Activated T-cell treated with anti-CD3 and anti-CD28 coated beads for 48 hours (primary cell): ENCODE measurements around the gene COL18A1.

ENCODE experiments used
- DNase-seq: peaks from one replicate; pipeline ENCODE4 v3.0.0-alpha.2; 2020; ENCODE audit warnings: low read depth

Gene COL18A1

GRCh38 chr21:45455674-45456583, 51.0 kb downstream of the COL18A1 start:
- no peak for DNase-seq

- no peak for DNase-seq
Observed at GRCh38 chr21:45456584-45457160, 51.7 kb downstream of the COL18A1 start.

- DNase-seq, result no peak
Observed at GRCh38 chr21:45457161-45457831, 52.3 kb downstream of the COL18A1 start.

GRCh38 chr21:45457832-45458172, 52.8 kb downstream of the COL18A1 start:
- no peak for DNase-seq

- DNase-seq, result no peak
Observed at GRCh38 chr21:45458281-45459170, 53.6 kb downstream of the COL18A1 start.

- DNase-seq, result no peak
Observed at GRCh38 chr21:45459171-45460010, 54.4 kb downstream of the COL18A1 start.

- DNase-seq, result no peak
Observed at GRCh38 chr21:45460011-45460565, 55.1 kb downstream of the COL18A1 start.

- no peak for DNase-seq
Observed at GRCh38 chr21:45460611-45461368, 55.8 kb downstream of the COL18A1 start.

GRCh38 chr21:45461369-45461750, 56.4 kb downstream of the COL18A1 start:
- no peak for DNase-seq

GRCh38 chr21:45461806-45462341, 56.9 kb downstream of the COL18A1 start:
- DNase-seq, result no peak

- no peak for DNase-seq
Observed at GRCh38 chr21:45463871-45464270, 58.9 kb downstream of the COL18A1 start.

- DNase-seq, result no peak
Observed at GRCh38 chr21:45464309-45464708, 59.3 kb downstream of the COL18A1 start.

GRCh38 chr21:45465105-45465504, 60.1 kb downstream of the COL18A1 start:
- DNase-seq, result no peak

- no peak for DNase-seq
Observed at GRCh38 chr21:45465611-45466329, 60.8 kb downstream of the COL18A1 start.

GRCh38 chr21:45466330-45467220, 61.6 kb downstream of the COL18A1 start:
- no peak for DNase-seq

- DNase-seq, result no peak
Observed at GRCh38 chr21:45467221-45467779, 62.3 kb downstream of the COL18A1 start.

GRCh38 chr21:45468051-45468970, 63.3 kb downstream of the COL18A1 start:
- DNase-seq, result no peak
